AG10803 (cell line): Measurements from ENCODE around the gene SYNPO2.
A peak's percentile ranks its signal among the peaks of the same experiment; 100 is the strongest.

ENCODE experiments used
- DNase-seq: peaks from one replicate; pipeline ENCODE4 v3.0.0; 2010; ENCODE audit warnings: low read depth
- H3K4me3 ChIP-seq: 2 replicates; pipeline ENCODE4 v1.5.1; 2011; ENCODE audit warnings: mild to moderate bottlenecking, low read length, control low read depth
- CTCF ChIP-seq: conservative IDR thresholded peaks from 2 replicates; pipeline ENCODE4 v1.5.1; 2011; ENCODE audit warnings: mild to moderate bottlenecking, low read length, control low read depth, inconsistent platforms

The SYNPO2 gene

GRCh38 chr4:119037709-119038108 lies 149.1 kb downstream of the SYNPO2 start:
- no peak overlapping the region for H3K4me3 ChIP-seq
- TF ChIP-seq CTCF: no peak
- no peak for DNase-seq

- peak; percentile 82 for DNase-seq
- TF ChIP-seq CTCF: no peak
Measured at GRCh38 chr4:119038116-119038841, 149.6 kb downstream of the SYNPO2 start.

GRCh38 chr4:119039160-119039559 lies 150.5 kb downstream of the SYNPO2 start:
- no peak for DNase-seq
- no peak overlapping the region for H3K4me3 ChIP-seq
- no peak for TF ChIP-seq CTCF

More at GRCh38 chr4:119038116-119038841, 149.6 kb downstream of the SYNPO2 start:
- H3K4me3 ChIP-seq: no peak overlapping the region

GRCh38 chr4:119039779-119040178 lies 151.1 kb downstream of the SYNPO2 start:
- peak; percentile 25 for TF ChIP-seq CTCF
- DNase-seq: no peak

GRCh38 chr4:119040261-119040660 lies 151.6 kb downstream of the SYNPO2 start:
- H3K4me3 ChIP-seq: no peak overlapping the region
- TF ChIP-seq CTCF: no peak

More at GRCh38 chr4:119039779-119040178, 151.1 kb downstream of the SYNPO2 start:
- no peak overlapping the region for H3K4me3 ChIP-seq

GRCh38 chr4:119040694-119041185 lies 152.1 kb downstream of the SYNPO2 start:
- TF ChIP-seq CTCF: no peak
- H3K4me3 ChIP-seq: no peak overlapping the region; the same call in 1 of the 2 replicates
- DNase-seq: peak; percentile 94

More at GRCh38 chr4:119040261-119040660, 151.6 kb downstream of the SYNPO2 start:
- DNase-seq: peak; percentile 72

- peak; percentile 23 for DNase-seq
- no peak overlapping the region for H3K4me3 ChIP-seq
- no peak for TF ChIP-seq CTCF
Measured at GRCh38 chr4:119041396-119041795, 152.7 kb downstream of the SYNPO2 start.
